COLO668 (cell line): ENCODE measurements around the gene PEAK1.

ENCODE experiments used
- DNase-seq: peaks from one replicate; lab custom pipeline; 2025; ENCODE audit not compliant: unreplicated experiment; lab: John Stamatoyannopoulos, UW

Gene PEAK1

DNA sequence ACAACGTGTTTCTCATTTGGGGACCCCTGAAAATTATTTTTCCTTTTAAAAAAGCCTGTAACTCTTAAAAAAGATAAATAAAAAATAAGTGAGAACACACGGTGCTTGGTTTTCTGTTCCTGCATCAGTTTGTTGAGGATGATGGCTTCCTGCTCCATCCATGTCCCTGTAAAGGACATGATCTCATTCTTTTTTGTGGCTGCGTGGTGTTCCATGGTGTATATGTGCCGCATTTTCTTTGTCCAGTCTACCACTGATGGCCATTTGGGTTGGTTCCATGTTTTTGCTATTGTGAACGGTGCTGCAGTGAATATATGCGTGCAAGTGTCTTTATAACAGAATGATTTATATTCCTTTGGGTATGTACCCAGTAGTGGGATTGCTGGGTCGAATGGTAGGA, 351.3 kb downstream of the PEAK1 start:
- DNase-seq = no peak

DNA sequence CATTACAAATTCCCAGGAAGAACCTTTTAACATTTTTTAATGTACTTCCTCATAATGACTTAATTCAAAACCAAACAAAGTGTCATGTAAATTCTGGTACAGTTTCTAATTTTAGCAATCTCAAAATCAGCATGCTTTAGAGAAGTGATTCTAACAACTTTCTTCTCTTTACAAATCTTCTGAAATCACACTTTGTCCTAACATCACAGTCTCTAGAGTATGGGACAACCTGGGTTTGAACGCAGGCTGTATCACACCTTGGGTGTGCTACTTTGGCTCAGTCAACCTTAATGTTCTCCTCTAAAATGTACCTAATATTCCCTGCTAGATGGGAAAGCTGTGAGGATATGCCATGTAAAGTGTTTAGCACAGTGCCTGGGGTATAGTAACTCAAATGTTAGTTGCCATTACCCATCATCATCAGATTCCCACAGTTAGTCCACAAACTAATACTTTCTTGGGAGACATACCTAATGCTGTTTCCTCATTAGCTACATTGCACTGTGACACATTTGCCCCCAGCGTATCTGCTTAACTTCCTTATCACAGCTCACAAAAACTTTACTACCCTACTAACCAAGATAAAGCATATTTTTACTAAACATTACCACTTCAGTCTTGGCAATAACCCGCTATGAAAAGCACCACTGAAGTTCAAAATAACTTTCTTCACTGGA, 352.1 kb downstream of the PEAK1 start:
- DNase-seq = no peak

- DNase-seq = no peak
These were observed 352.8 kb downstream of the PEAK1 start for GRCh38 chr15:77066971-77067690.

- DNase-seq = no peak
These were observed 355.2 kb downstream of the PEAK1 start for GRCh38 chr15:77064539-77065308.

GRCh38 chr15:77064063-77064462, 355.8 kb downstream of the PEAK1 start:
- no peak for DNase-seq

DNA sequence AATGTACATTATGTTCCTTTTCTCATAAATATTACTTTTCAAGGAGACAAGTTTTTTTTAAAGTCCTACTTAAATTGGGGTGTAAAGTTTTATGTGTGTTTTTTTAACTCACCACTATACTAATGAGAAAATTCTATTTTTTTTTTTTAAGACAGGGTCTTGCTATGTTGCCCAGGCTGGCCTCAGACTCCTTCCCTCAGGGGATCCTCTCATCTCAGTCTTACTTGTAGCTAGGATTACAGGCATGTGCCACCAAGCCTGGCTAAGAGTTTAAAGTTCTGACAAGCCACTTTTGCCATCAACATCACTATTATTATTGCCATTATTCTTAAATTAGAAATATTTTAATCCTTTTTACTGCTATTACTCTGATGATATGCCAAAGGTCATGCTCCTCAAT, 356.7 kb downstream of the PEAK1 start:
- DNase-seq = no peak

- no peak for DNase-seq
These were observed 359.4 kb downstream of the PEAK1 start for GRCh38 chr15:77060546-77060945.

GRCh38 chr15:77059786-77060361, 360.0 kb downstream of the PEAK1 start:
- no peak for DNase-seq

GRCh38 chr15:77058468-77058867, 361.4 kb downstream of the PEAK1 start:
- no peak for DNase-seq

DNA sequence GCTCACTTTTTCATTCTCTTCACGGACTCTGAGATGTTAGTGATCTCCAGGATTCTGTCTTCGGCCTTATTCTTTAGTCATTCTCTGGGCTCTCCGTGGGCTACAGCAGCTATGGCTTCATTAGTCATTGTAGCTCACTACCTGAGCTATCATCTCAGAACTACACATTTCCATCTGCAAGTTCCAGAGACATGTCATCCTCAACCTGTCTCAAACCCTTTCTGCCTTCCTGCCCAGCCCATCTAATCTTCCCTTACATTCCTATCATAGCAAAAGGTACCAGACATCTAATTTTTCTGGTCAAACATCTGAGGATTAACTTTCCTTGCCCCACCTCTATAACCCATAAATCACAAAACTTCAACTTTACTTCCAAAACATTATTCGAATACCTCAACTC, 362.2 kb downstream of the PEAK1 start:
- DNase-seq = no peak

DNA sequence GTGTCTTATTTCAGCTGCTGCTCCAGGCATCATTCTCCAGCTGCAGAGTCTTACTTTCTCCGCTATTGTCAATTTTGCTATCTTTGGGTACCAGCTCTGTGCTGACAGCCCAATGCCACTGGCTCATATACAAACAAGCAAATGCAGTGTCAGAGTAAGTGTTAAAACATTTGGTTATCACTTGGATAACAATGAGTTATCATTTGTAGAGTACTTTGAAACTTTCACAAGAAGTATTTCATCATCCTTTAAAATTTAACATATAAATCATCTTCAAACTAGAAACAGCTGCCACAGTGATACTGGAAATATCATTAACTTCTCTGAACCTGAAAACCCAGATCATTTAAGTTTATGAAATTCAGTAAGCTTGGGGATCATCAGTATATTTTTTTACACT, 362.8 kb downstream of the PEAK1 start:
- no peak for DNase-seq

DNA sequence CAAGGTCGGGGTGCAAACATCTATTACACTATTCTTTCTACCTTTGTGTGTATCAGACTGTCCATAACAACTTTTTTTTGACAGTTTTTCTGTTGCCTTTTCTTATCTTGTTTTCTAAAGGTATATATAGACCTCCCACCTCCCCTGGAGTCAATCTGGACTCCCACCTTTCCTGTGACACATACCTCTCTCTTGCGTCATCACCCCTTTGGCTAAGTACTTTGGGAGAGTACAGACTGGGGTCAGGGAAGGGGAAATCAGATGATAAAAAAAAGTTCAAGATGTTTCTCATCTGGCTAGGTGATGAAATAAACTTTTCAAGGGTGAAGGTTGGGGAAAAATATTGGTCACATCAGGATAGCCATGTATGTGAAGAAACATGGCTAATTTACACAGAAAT, 366.2 kb downstream of the PEAK1 start:
- DNase-seq = no peak

DNA sequence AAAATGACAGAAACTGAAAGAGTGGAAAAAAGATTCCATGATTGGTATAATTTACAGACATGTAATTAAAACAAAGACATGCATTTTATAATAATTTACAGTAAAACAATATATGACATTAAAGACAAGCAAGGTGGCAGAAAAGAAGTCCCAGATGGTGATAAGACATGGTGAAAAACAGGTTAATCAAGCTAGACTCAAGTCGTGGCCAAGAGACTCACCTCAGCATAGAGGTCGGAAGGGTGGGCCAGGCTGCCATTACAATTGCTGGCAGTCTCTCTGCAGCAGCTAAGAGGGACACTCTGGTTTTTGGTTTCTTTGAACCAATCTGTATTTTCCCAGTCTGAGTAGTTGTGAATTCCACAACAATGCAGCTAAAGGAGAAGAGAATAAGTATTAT, 367.3 kb downstream of the PEAK1 start:
- DNase-seq = no peak
